WTC11 (cell line): Measurements from ENCODE around the gene OIP5. TPM values are rescaled to one million over a fixed set of nuclear protein-coding genes. Genes with fewer than 3 reads are reported as not detected.
A peak's percentile ranks its signal among the peaks of the same experiment; 100 is the strongest.

Experiments used
- ATAC-seq: fragments of 200-7000 bp; cut with Tn5 transposase; 2 replicates; pipeline ENCODE4 v1.10.0; 2021; ENCODE audit warnings: mild to moderate bottlenecking, moderate library complexity
- CTCF ChIA-PET: fragments of 300-600 bp; sonication (Branson Sonifier 250); formaldehyde crosslinking; loops from one replicate; lab custom pipeline; 2021; ENCODE audit warnings: antibody characterized with exemption; lab: Charles Lee
- POLR2A ChIA-PET: fragments of 350-600 bp; sonication (Branson Sonifier 250); formaldehyde crosslinking; loops from one replicate; lab custom pipeline; 2021; ENCODE audit warnings: antibody characterized with exemption; lab: Charles Lee
- DNase-seq: peaks from one replicate; pipeline ENCODE4 v3.0.0; 2021; ENCODE audit warnings: low spot score
- H3K27ac Mint-ChIP-seq: 2 replicates; pipeline ENCODE4 v1.8.0; 2021; ENCODE audit warnings: mixed read lengths
- H3K27me3 Mint-ChIP-seq: 2 replicates; pipeline ENCODE4 v1.8.0; 2021; ENCODE audit warnings: low read depth, mild to moderate bottlenecking, moderate library complexity, mixed read lengths
- H3K36me3 Mint-ChIP-seq: 2 replicates; pipeline ENCODE4 v1.8.0; 2021; ENCODE audit warnings: mixed read lengths
- H3K4me1 Mint-ChIP-seq: 2 replicates; pipeline ENCODE4 v1.8.0; 2022; ENCODE audit warnings: mixed read lengths
- H3K4me3 Mint-ChIP-seq: 2 replicates; pipeline ENCODE4 v1.8.0; 2021; ENCODE audit warnings: mild to moderate bottlenecking, moderate library complexity, mixed read lengths
- H3K9me3 Mint-ChIP-seq: 2 replicates; pipeline ENCODE4 v1.8.0; 2021; ENCODE audit warnings: mixed read lengths
- AFF4 ChIP-seq: sonication (generic); formaldehyde crosslinking; IDR thresholded peaks from 2 replicates; pipeline ENCODE4 v1.8.1; 2023; ENCODE audit warnings: mild to moderate bottlenecking, missing genetic modification reagents, borderline replicate concordance
- AR ChIP-seq: fragments of 250-450 bp; sonication (Bioruptor Pico); IDR thresholded peaks from 2 replicates; pipeline ENCODE4 v1.9.0; 2021; ENCODE audit warnings: mild to moderate bottlenecking
- ARID4B ChIP-seq: sonication (generic); formaldehyde crosslinking; IDR thresholded peaks from 2 replicates; pipeline ENCODE4 v1.8.0; 2023; ENCODE audit warnings: missing genetic modification reagents, mild to moderate bottlenecking, borderline replicate concordance
- ATF2 ChIP-seq: sonication (generic); formaldehyde crosslinking; IDR thresholded peaks from 2 replicates; pipeline ENCODE4 v1.8.1; 2022; ENCODE audit warnings: low read depth, missing genetic modification reagents, borderline replicate concordance
- E2F4 ChIP-seq: sonication (generic); formaldehyde crosslinking; IDR thresholded peaks from 2 replicates; pipeline ENCODE4 v1.8.1; 2022; ENCODE audit warnings: low read depth, mild to moderate bottlenecking, moderate library complexity, missing genetic modification reagents, borderline replicate concordance
- ERG ChIP-seq: fragments of 250-450 bp; sonication (Bioruptor Pico); IDR thresholded peaks from 2 replicates; pipeline ENCODE4 v1.8.0; 2021; ENCODE audit warnings: mild to moderate bottlenecking
- IRF1 ChIP-seq: sonication (generic); formaldehyde crosslinking; IDR thresholded peaks from 2 replicates; pipeline ENCODE4 v1.8.0; 2023; ENCODE audit warnings: missing genetic modification reagents
- IRF2 ChIP-seq: sonication (generic); formaldehyde crosslinking; IDR thresholded peaks from 2 replicates; pipeline ENCODE4 v1.8.0; 2022; ENCODE audit warnings: low read depth, missing genetic modification reagents, borderline replicate concordance
- OVOL2 ChIP-seq: fragments of 250-450 bp; sonication (Bioruptor Pico); IDR thresholded peaks from 2 replicates; pipeline ENCODE4 v1.9.0; 2021; ENCODE audit warnings: mild to moderate bottlenecking, borderline replicate concordance
- SMAD4 ChIP-seq: sonication (generic); formaldehyde crosslinking; IDR thresholded peaks from 2 replicates; pipeline ENCODE4 v1.8.0; 2022; ENCODE audit warnings: mild to moderate bottlenecking, missing genetic modification reagents
- TEAD1 ChIP-seq: sonication (generic); formaldehyde crosslinking; IDR thresholded peaks from 2 replicates; pipeline ENCODE4 v1.8.0; 2022; ENCODE audit warnings: mild to moderate bottlenecking, missing genetic modification reagents
- USF1 ChIP-seq: sonication (generic); formaldehyde crosslinking; IDR thresholded peaks from 2 replicates; pipeline ENCODE4 v1.8.0; 2022; ENCODE audit warnings: mild to moderate bottlenecking, missing genetic modification reagents
- ZNF416 ChIP-seq: fragments of 250-450 bp; sonication (Bioruptor Pico); IDR thresholded peaks from 2 replicates; pipeline ENCODE4 v1.9.0; 2021; ENCODE audit warnings: mild to moderate bottlenecking, inconsistent platforms
- ZNF425 ChIP-seq: fragments of 250-450 bp; sonication (Bioruptor Pico); conservative IDR thresholded peaks from 2 replicates; pipeline ENCODE4 v1.9.0; 2021; ENCODE audit warnings: mild to moderate bottlenecking
- ZNF671 ChIP-seq: fragments of 250-450 bp; sonication (Bioruptor Pico); IDR thresholded peaks from 2 replicates; pipeline ENCODE4 v1.8.0; 2021; ENCODE audit warnings: mild to moderate bottlenecking
- total RNA-seq: library from RNA; stranded (reverse); gene quantifications from 3 replicates; pipeline ENCODE4 v1.2.3, GENCODE V29; 2021

Gene OIP5
- total RNA-seq, 1 experiment from 2014 or later, result 33.7 TPM

- Mint-ChIP-seq H3K36me3 (peaks cover 49% of the 10 kb centered on the region), H3K4me3 (peak overlapping the region; percentile 97), H3K4me1 (peaks cover 25% of the 10 kb centered on the region), H3K9me3 (no peaks in the 10 kb centered on the region), H3K27me3 (no peaks in the 10 kb centered on the region), H3K27ac (peak overlapping the region; percentile 99)
- DNase-seq, result no peak
- ChIA-PET CTCF (no interaction called here), POLR2A (interaction anchor here (1.4 to 1.5 kb wide), 3 partner anchors 48 to 168 kb away, joined by 3 to 4 read pairs (median 4); partner anchors contain the start of genes CHP1, INO80, NUSAP1 and OIP5)
- ATAC-seq, result no peak
- TF ChIP-seq TEAD1, result no peak
- TF ChIP-seq ZNF425 (CRISPR knock-in tag), result no peak
- TF ChIP-seq IRF1, result no peak
- TF ChIP-seq USF1, result no peak
- no peak for TF ChIP-seq OVOL2 (CRISPR knock-in tag)
- no peak for TF ChIP-seq ZNF671 (CRISPR knock-in tag)
- TF ChIP-seq ARID4B (CRISPR knock-in tag), result no peak
- TF ChIP-seq AR, result no peak
- no peak for TF ChIP-seq ATF2 (CRISPR knock-in tag)
- TF ChIP-seq ERG (CRISPR knock-in tag), result no peak
- no peak for TF ChIP-seq E2F4
- no peak for TF ChIP-seq ZNF416 (CRISPR knock-in tag)
- TF ChIP-seq AFF4 (CRISPR knock-in tag), result no peak
- no peak for TF ChIP-seq SMAD4
- no peak for TF ChIP-seq IRF2 (CRISPR knock-in tag)
Observed at GRCh38 chr15:41284427-41285177, 47.8 kb downstream of the OIP5 start.
